Measurements from ENCODE around the gene VAT1L. TPM values are rescaled to one million over a fixed set of nuclear protein-coding genes. Genes with fewer than 3 reads are reported as not detected.

VAT1L gene
- total and polyA plus RNA-seq, 10 of the 15 experiments (the other 5 are each of a cell fraction or from before 2014, with no cell fraction given): 0.06 to 0.18 (median 0.10) TPM; not detected in 5

DNA sequence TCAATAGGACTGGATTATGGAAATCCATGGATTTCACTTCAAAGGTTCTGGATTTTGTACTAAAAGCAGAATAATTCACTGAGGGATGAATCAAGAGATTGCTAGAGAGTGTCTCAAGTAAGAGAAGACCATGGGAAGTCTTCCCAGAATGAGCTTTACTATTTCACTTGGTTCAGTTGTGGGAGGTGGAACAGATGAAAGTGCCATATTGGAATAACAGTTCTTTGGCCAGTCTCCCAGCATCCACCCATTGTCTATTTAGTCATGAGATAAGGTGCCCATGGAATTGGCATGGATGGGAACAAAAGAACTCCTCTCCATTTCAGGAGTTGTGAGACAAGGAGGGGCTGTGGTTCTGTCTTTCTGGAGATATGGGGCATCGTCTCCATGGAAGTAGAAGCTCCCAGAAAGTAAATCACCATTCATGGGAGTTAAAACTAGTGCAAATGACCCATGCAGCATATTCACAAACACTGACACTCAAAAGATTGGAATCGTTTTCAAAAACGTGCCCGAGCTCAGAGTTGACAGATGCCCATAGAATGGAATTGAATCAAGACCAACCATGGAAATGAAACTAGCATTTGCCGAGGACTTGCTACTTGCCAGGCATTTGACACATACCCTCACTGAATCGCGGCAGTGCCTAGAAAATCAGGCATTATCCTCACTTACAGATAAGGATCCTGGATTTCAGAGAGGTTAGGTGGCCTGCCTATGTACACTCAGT is 197.8 kb downstream of the VAT1L start:
- POLR2A ChIA-PET: no interaction called here
- no peaks in the 10 kb centered on the region for H3K36me3 ChIP-seq (ENCODE audit: control insufficient read depth in 2 of 2, insufficient read depth in 2 of 2, low read length in 1 of 2)

More for the DNA sequence above, 197.8 kb downstream of the VAT1L start:
- Histone ChIP-seq H3K27ac (ENCODE audit: control insufficient read depth, insufficient read depth) (no peak overlapping the region), H3K4me3 (no peak overlapping the region), H3K4me2 (ENCODE audit: control insufficient read depth, insufficient read depth) (no peak overlapping the region), H3K27me3 (replicated peaks in 1 of 2; ENCODE audit: control insufficient read depth in 2 of 2, insufficient read depth in 2 of 2, low read length in 1 of 2) (no peaks in the 10 kb centered on the region), H4K20me1 (ENCODE audit: control insufficient read depth, insufficient read depth) (no peaks in the 10 kb centered on the region), H3K9me3 (replicated peaks; ENCODE audit: control insufficient read depth, insufficient read depth, low read length) (no peaks in the 10 kb centered on the region; the same call in 2 of the 3 replicates), H3K79me2 (ENCODE audit: control insufficient read depth, insufficient read depth, low read length) (no peaks in the 10 kb centered on the region), H2AFZ (ENCODE audit: control insufficient read depth, low read depth, low read length) (no peak overlapping the region), H3K4me1 (ENCODE audit: control insufficient read depth, insufficient read depth, low read length) (no peaks in the 10 kb centered on the region), H3K9ac (ENCODE audit: control insufficient read depth, insufficient read depth, low read length) (no peak overlapping the region)
- DNase-seq (ENCODE audit: low read depth, low spot score) (no peak), FAIRE-seq (no peak), ATAC-seq (no peak)
- SMC1A ChIA-PET (ENCODE audit: uncharacterized antibody, unreplicated experiment): no interaction called here
- intact Hi-C loops (cut with micrococcal nuclease; ENCODE audit: unreplicated experiment): no loop called here
- in situ Hi-C loops (cut with MboI): no loop called here
- 23% methylated on average over 7 of the region's 7 CpGs for WGBS (ENCODE audit: insufficient coverage, insufficient replicate concordance, low lambda C conversion rate, missing lambda C conversion rate)
- no TSS peak for BruUV-seq (replicated peaks)
- TF ChIP-seq SUPT20H (IDR thresholded peaks at IDR 0.05; ENCODE audit: borderline replicate concordance, control insufficient read depth, low read depth, low read length) (no peak), POU2F2 (IDR thresholded peaks at IDR 0.05; ENCODE audit: borderline replicate concordance, low read depth, low read length) (no peak), IKZF2 (IDR thresholded peaks at IDR 0.05) (no peak), SUZ12 (IDR thresholded peaks at IDR 0.05; ENCODE audit: unreplicated experiment) (no peak)
- TF ChIP-seq, protein P1, sequence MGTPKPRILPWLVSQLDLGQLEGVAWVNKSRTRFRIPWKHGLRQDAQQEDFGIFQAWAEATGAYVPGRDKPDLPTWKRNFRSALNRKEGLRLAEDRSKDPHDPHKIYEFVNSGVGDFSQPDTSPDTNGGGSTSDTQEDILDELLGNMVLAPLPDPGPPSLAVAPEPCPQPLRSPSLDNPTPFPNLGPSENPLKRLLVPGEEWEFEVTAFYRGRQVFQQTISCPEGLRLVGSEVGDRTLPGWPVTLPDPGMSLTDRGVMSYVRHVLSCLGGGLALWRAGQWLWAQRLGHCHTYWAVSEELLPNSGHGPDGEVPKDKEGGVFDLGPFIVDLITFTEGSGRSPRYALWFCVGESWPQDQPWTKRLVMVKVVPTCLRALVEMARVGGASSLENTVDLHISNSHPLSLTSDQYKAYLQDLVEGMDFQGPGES (IDR thresholded peaks at IDR 0.05): no peak
- TF ChIP-seq, protein P2, sequence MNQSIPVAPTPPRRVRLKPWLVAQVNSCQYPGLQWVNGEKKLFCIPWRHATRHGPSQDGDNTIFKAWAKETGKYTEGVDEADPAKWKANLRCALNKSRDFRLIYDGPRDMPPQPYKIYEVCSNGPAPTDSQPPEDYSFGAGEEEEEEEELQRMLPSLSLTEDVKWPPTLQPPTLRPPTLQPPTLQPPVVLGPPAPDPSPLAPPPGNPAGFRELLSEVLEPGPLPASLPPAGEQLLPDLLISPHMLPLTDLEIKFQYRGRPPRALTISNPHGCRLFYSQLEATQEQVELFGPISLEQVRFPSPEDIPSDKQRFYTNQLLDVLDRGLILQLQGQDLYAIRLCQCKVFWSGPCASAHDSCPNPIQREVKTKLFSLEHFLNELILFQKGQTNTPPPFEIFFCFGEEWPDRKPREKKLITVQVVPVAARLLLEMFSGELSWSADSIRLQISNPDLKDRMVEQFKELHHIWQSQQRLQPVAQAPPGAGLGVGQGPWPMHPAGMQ (IDR thresholded peaks at IDR 0.05; ENCODE audit: borderline replicate concordance): no peak
- TF ChIP-seq, protein P3, sequence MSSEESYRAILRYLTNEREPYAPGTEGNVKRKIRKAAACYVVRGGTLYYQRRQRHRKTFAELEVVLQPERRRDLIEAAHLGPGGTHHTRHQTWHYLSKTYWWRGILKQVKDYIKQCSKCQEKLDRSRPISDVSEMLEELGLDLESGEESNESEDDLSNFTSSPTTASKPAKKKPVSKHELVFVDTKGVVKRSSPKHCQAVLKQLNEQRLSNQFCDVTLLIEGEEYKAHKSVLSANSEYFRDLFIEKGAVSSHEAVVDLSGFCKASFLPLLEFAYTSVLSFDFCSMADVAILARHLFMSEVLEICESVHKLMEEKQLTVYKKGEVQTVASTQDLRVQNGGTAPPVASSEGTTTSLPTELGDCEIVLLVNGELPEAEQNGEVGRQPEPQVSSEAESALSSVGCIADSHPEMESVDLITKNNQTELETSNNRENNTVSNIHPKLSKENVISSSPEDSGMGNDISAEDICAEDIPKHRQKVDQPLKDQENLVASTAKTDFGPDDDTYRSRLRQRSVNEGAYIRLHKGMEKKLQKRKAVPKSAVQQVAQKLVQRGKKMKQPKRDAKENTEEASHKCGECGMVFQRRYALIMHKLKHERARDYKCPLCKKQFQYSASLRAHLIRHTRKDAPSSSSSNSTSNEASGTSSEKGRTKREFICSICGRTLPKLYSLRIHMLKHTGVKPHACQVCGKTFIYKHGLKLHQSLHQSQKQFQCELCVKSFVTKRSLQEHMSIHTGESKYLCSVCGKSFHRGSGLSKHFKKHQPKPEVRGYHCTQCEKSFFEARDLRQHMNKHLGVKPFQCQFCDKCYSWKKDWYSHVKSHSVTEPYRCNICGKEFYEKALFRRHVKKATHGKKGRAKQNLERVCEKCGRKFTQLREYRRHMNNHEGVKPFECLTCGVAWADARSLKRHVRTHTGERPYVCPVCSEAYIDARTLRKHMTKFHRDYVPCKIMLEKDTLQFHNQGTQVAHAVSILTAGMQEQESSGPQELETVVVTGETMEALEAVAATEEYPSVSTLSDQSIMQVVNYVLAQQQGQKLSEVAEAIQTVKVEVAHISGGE (CRISPR knock-in tag; IDR thresholded peaks at IDR 0.05): no peak
- TF ChIP-seq, protein P4, sequence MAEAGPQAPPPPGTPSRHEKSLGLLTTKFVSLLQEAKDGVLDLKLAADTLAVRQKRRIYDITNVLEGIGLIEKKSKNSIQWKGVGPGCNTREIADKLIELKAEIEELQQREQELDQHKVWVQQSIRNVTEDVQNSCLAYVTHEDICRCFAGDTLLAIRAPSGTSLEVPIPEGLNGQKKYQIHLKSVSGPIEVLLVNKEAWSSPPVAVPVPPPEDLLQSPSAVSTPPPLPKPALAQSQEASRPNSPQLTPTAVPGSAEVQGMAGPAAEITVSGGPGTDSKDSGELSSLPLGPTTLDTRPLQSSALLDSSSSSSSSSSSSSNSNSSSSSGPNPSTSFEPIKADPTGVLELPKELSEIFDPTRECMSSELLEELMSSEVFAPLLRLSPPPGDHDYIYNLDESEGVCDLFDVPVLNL (IDR thresholded peaks at IDR 0.05; ENCODE audit: low read depth, low read length): no peak
- CTCF ChIA-PET: interaction anchor here (2.5 kb wide), 1 partner anchor 17 kb away, joined by 7 read pairs; no protein-coding TSS in a partner anchor
- RAD21 ChIA-PET (ENCODE audit: unreplicated experiment): no interaction called here
